ENCODE measurements around the gene CD79A.

- TF ChIP-seq CTCF (IDR thresholded peaks at IDR 0.05; ENCODE audit: extremely low read depth in 1 of 2, insufficient read depth in 1 of 2, low read depth in 1 of 2, low read length in 2 of 2) (no peak), POLR2A (IDR thresholded peaks at IDR 0.05; ENCODE audit: low read depth, low read length) (no peak), MYC (IDR thresholded peaks at IDR 0.05; ENCODE audit: low read depth, low read length) (no peak)
Observed at GRCh38 chr19:41897820-41898219, 20.7 kb downstream of the CD79A start.
